ENCODE measurements around the gene NDST3.
"Not testable (repeated sequence)": the region's sequence is repeated elsewhere in the genome, so short reads cannot be mapped to it uniquely, and the experiment has no call there.

The NDST3 gene

GRCh38 chr4:118249890-118250289, 215.6 kb downstream of the NDST3 start:
- DNase-seq: no peak
- Mint-ChIP-seq H3K27ac (no peak overlapping the region), H3K4me3 (no peak overlapping the region), H3K4me1 (no peaks in the 10 kb centered on the region), H3K36me3 (ENCODE audit: low read depth) (no peaks in the 10 kb centered on the region), H3K9me3 (peaks cover 15% of the 10 kb centered on the region), H3K27me3 (ENCODE audit: low read depth, poor library complexity) (no peaks in the 10 kb centered on the region)
- no peak for TF ChIP-seq CTCF (IDR thresholded peaks at IDR 0.05)

- Mint-ChIP-seq H3K27me3 (ENCODE audit: low read depth, poor library complexity) (no peaks in the 10 kb centered on the region), H3K4me3 (no peak overlapping the region), H3K9me3 (peaks cover 14% of the 10 kb centered on the region), H3K36me3 (ENCODE audit: low read depth) (no peaks in the 10 kb centered on the region), H3K4me1 (peaks cover 11% of the 10 kb centered on the region), H3K27ac (no peak overlapping the region)
- no peak for TF ChIP-seq CTCF (IDR thresholded peaks at IDR 0.05)
- no peak for DNase-seq
These were observed 220.1 kb downstream of the NDST3 start for GRCh38 chr4:118254368-118254767.

GRCh38 chr4:118259111-118259510, 224.8 kb downstream of the NDST3 start:
- peak; percentile 12 for DNase-seq
- TF ChIP-seq CTCF (IDR thresholded peaks at IDR 0.05): no peak
- Mint-ChIP-seq H3K27me3 (ENCODE audit: low read depth, poor library complexity) (no peaks in the 10 kb centered on the region), H3K4me1 (peaks cover 22% of the 10 kb centered on the region), H3K27ac (no peak overlapping the region), H3K4me3 (no peak overlapping the region), H3K9me3 (peaks cover 2% of the 10 kb centered on the region), H3K36me3 (ENCODE audit: low read depth) (no peaks in the 10 kb centered on the region)

- Mint-ChIP-seq H3K27ac (no peak overlapping the region), H3K27me3 (ENCODE audit: low read depth, poor library complexity) (no peaks in the 10 kb centered on the region), H3K36me3 (ENCODE audit: low read depth) (no peaks in the 10 kb centered on the region), H3K4me3 (no peak overlapping the region), H3K9me3 (peaks cover 9% of the 10 kb centered on the region), H3K4me1 (peaks cover 22% of the 10 kb centered on the region)
- no peak for DNase-seq
- TF ChIP-seq CTCF (IDR thresholded peaks at IDR 0.05): no peak
These were observed 226.0 kb downstream of the NDST3 start for GRCh38 chr4:118260309-118260708.

GRCh38 chr4:118264096-118264495, 229.8 kb downstream of the NDST3 start:
- Mint-ChIP-seq H3K27ac (no peak overlapping the region), H3K27me3 (ENCODE audit: low read depth, poor library complexity) (no peaks in the 10 kb centered on the region), H3K9me3 (peaks cover 9% of the 10 kb centered on the region), H3K4me1 (peaks cover 13% of the 10 kb centered on the region), H3K36me3 (ENCODE audit: low read depth) (no peaks in the 10 kb centered on the region), H3K4me3 (no peak overlapping the region)
- no peak for TF ChIP-seq CTCF (IDR thresholded peaks at IDR 0.05)
- DNase-seq: no peak

- TF ChIP-seq CTCF (IDR thresholded peaks at IDR 0.05): no peak
- DNase-seq: no peak
- H3K4me1 Mint-ChIP-seq: peaks cover 7% of the 10 kb centered on the region
- no peaks in the 10 kb centered on the region for H3K27me3 Mint-ChIP-seq (ENCODE audit: low read depth, poor library complexity)
- H3K9me3 Mint-ChIP-seq: peaks cover 9% of the 10 kb centered on the region
- H3K36me3 Mint-ChIP-seq (ENCODE audit: low read depth): no peaks in the 10 kb centered on the region
- H3K4me3 Mint-ChIP-seq: no peak overlapping the region
- H3K27ac Mint-ChIP-seq: no peak overlapping the region
These were observed 231.2 kb downstream of the NDST3 start for GRCh38 chr4:118265312-118266144.

- H3K27me3 Mint-ChIP-seq (ENCODE audit: low read depth, poor library complexity); H3K4me1 Mint-ChIP-seq; H3K9me3 Mint-ChIP-seq; H3K27ac Mint-ChIP-seq; H3K4me3 Mint-ChIP-seq; DNase-seq; H3K36me3 Mint-ChIP-seq (ENCODE audit: low read depth): not testable (repeated sequence)
These were observed 231.8 kb downstream of the NDST3 start for GRCh38 chr4:118266145-118266496.
